Hematopoietic multipotent progenitor cell treated with erythropoietin and hydrocortisone succinate and interleukin-3 and kit ligand, for 6 days (in vitro differentiated cells): ENCODE data around the gene SCP2.

Source experiments
- DNase-seq: peaks from one replicate; pipeline ENCODE4 v3.0.0-alpha.2; 2015

The SCP2 gene

GRCh38 chr1:52927212-52928014 is at the start of gene SCP2:
Gene SCP2 (plus strand): TSS chr1:52927276. CDS start chr1:52927397, 121 bp downstream.
- peak; percentile 81 for DNase-seq

- no peak for DNase-seq
These were observed 49.5 kb upstream of the SCP2 start for GRCh38 chr1:52877554-52877953.

- DNase-seq: no peak
These were observed 46.9 kb upstream of the SCP2 start for GRCh38 chr1:52880206-52880605.

GRCh38 chr1:52887483-52887882 is 39.6 kb upstream of the SCP2 start:
- no peak for DNase-seq

GRCh38 chr1:52892424-52893215 is 34.5 kb upstream of the SCP2 start:
- no peak for DNase-seq

GRCh38 chr1:52899445-52899894 is 27.6 kb upstream of the SCP2 start:
- no peak for DNase-seq

- no peak for DNase-seq
These were observed 26.7 kb upstream of the SCP2 start for GRCh38 chr1:52900402-52900801.

- no peak for DNase-seq
These were observed 25.7 kb upstream of the SCP2 start for GRCh38 chr1:52901384-52901783.

- no peak for DNase-seq
These were observed 22.7 kb upstream of the SCP2 start for GRCh38 chr1:52904208-52904926.

GRCh38 chr1:52904927-52905698 is 22.0 kb upstream of the SCP2 start:
- peak; percentile 69 for DNase-seq

- DNase-seq: no peak
These were observed 20.9 kb upstream of the SCP2 start for GRCh38 chr1:52906135-52906603.

- DNase-seq: no peak
These were observed 19.8 kb upstream of the SCP2 start for GRCh38 chr1:52907068-52907811.

GRCh38 chr1:52907812-52908153 is 19.3 kb upstream of the SCP2 start:
- no peak for DNase-seq

- DNase-seq: no peak
These were observed 15.5 kb upstream of the SCP2 start for GRCh38 chr1:52911541-52911940.

GRCh38 chr1:52913014-52913413 is 14.1 kb upstream of the SCP2 start:
- DNase-seq: no peak

GRCh38 chr1:52913537-52913936 is 13.5 kb upstream of the SCP2 start:
- DNase-seq: peak; percentile 27

- no peak for DNase-seq
These were observed 12.6 kb upstream of the SCP2 start for GRCh38 chr1:52914463-52914862.

GRCh38 chr1:52915211-52915854 is 11.7 kb upstream of the SCP2 start:
- DNase-seq: no peak

GRCh38 chr1:52915855-52916220 is 11.2 kb upstream of the SCP2 start:
- DNase-seq: no peak

GRCh38 chr1:52916241-52916975 is 10.7 kb upstream of the SCP2 start:
- DNase-seq: no peak

GRCh38 chr1:52917156-52917555 is 9.9 kb upstream of the SCP2 start:
- DNase-seq: no peak
